Measurements from ENCODE around the gene KCTD20. TPM values are rescaled to one million over a fixed set of nuclear protein-coding genes. Genes with fewer than 3 reads are reported as not detected.

The KCTD20 gene
- total and polyA plus RNA-seq, 2 experiments from 2014 or later: 7.4 to 25.0 TPM

DNA sequence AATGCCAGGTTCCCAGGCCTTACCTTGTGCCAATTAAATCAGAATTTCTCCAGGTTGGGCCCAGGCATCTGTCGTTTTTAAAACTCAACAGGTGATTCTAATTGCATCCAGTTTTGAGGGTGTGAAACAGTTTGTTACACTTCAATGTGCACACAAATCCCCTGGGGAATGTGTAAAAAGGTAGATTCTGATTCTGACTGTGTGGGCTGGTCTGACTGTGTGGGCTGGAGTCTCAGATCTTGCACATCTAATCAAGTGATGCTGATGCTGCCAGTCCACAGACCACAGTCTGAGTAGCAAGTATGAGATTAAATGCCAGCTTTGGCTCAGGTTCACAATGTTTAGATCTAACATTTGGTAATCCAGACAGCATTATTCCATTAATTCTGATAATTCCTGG lies 42.8 kb upstream of the KCTD20 start (continued):
- TF ChIP-seq ZNF114 (CRISPR knock-in tag; IDR thresholded peaks at IDR 0.05) (no peak), JUNB (IDR thresholded peaks at IDR 0.05; ENCODE audit: unreplicated experiment) (no peak), EZH2phosphoT487 (IDR thresholded peaks at IDR 0.05; ENCODE audit: unreplicated experiment) (no peak), CREB1 (CRISPR knock-in tag; IDR thresholded peaks at IDR 0.05; ENCODE audit: low read depth) (no peak), STAT1 (IDR thresholded peaks at IDR 0.05; ENCODE audit: unreplicated experiment) (no peak)
- TF ChIP-seq, protein P1, sequence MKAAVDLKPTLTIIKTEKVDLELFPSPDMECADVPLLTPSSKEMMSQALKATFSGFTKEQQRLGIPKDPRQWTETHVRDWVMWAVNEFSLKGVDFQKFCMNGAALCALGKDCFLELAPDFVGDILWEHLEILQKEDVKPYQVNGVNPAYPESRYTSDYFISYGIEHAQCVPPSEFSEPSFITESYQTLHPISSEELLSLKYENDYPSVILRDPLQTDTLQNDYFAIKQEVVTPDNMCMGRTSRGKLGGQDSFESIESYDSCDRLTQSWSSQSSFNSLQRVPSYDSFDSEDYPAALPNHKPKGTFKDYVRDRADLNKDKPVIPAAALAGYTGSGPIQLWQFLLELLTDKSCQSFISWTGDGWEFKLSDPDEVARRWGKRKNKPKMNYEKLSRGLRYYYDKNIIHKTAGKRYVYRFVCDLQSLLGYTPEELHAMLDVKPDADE (IDR thresholded peaks at IDR 0.05): no peak
- TF ChIP-seq, protein P2, sequence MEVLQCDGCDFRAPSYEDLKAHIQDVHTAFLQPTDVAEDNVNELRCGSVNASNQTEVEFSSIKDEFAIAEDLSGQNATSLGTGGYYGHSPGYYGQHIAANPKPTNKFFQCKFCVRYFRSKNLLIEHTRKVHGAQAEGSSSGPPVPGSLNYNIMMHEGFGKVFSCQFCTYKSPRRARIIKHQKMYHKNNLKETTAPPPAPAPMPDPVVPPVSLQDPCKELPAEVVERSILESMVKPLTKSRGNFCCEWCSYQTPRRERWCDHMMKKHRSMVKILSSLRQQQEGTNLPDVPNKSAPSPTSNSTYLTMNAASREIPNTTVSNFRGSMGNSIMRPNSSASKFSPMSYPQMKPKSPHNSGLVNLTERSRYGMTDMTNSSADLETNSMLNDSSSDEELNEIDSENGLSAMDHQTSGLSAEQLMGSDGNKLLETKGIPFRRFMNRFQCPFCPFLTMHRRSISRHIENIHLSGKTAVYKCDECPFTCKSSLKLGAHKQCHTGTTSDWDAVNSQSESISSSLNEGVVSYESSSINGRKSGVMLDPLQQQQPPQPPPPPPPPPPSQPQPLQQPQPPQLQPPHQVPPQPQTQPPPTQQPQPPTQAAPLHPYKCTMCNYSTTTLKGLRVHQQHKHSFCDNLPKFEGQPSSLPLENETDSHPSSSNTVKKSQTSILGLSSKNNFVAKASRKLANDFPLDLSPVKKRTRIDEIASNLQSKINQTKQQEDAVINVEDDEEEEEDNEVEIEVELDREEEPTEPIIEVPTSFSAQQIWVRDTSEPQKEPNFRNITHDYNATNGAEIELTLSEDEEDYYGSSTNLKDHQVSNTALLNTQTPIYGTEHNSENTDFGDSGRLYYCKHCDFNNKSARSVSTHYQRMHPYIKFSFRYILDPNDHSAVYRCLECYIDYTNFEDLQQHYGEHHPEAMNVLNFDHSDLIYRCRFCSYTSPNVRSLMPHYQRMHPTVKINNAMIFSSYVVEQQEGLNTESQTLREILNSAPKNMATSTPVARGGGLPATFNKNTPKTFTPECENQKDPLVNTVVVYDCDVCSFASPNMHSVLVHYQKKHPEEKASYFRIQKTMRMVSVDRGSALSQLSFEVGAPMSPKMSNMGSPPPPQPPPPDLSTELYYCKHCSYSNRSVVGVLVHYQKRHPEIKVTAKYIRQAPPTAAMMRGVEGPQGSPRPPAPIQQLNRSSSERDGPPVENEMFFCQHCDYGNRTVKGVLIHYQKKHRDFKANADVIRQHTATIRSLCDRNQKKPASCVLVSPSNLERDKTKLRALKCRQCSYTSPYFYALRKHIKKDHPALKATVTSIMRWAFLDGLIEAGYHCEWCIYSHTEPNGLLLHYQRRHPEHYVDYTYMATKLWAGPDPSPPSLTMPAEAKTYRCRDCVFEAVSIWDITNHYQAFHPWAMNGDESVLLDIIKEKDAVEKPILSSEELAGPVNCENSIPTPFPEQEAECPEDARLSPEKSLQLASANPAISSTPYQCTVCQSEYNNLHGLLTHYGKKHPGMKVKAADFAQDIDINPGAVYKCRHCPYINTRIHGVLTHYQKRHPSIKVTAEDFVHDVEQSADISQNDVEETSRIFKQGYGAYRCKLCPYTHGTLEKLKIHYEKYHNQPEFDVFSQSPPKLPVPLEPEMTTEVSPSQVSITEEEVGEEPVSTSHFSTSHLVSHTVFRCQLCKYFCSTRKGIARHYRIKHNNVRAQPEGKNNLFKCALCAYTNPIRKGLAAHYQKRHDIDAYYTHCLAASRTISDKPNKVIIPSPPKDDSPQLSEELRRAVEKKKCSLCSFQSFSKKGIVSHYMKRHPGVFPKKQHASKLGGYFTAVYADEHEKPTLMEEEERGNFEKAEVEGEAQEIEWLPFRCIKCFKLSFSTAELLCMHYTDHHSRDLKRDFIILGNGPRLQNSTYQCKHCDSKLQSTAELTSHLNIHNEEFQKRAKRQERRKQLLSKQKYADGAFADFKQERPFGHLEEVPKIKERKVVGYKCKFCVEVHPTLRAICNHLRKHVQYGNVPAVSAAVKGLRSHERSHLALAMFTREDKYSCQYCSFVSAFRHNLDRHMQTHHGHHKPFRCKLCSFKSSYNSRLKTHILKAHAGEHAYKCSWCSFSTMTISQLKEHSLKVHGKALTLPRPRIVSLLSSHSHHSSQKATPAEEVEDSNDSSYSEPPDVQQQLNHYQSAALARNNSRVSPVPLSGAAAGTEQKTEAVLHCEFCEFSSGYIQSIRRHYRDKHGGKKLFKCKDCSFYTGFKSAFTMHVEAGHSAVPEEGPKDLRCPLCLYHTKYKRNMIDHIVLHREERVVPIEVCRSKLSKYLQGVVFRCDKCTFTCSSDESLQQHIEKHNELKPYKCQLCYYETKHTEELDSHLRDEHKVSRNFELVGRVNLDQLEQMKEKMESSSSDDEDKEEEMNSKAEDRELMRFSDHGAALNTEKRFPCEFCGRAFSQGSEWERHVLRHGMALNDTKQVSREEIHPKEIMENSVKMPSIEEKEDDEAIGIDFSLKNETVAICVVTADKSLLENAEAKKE (CRISPR knock-in tag; IDR thresholded peaks at IDR 0.05): no peak

DNA sequence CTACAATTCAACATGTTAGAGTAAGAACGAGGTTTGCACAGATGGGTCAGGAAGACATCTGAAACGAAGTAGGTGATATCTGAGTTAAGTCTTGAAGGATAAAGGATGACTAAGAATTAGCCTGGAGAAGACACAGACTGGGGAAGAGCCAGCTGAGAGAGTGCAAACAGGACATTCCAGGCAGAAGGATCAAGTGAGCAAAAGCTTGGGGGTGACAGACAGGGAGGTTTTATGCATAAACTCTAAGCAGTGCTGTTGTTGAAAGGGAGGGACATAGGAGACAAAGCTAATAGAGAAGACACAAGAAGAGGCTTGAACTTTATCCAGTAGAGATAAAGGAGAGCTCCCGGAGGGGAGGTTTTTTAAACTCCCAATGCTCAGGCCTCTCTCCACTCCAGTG lies 40.3 kb upstream of the KCTD20 start:
- Histone ChIP-seq H3K4me3 (no peak overlapping the region), H3K9me2 (ENCODE audit: insufficient read depth) (no peaks in the 10 kb centered on the region), H3K27me3 (ENCODE audit: insufficient read depth) (no peaks in the 10 kb centered on the region), H3K36me3 (ENCODE audit: insufficient read depth) (no peaks in the 10 kb centered on the region), H3K4me2 (no peak overlapping the region), H3K4me1 (ENCODE audit: insufficient read depth) (no peaks in the 10 kb centered on the region), H4K20me1 (replicated peaks; ENCODE audit: insufficient read depth) (no peaks in the 10 kb centered on the region), H3K27ac (ENCODE audit: low read depth) (no peak overlapping the region), H3F3A (replicated peaks; ENCODE audit: low read depth) (no peaks in the 10 kb centered on the region), H2AFZ (no peak overlapping the region), H3K79me2 (replicated peaks; ENCODE audit: insufficient read depth) (no peaks in the 10 kb centered on the region)
- no peaks in the 10 kb centered on the region for H3K9me3 Mint-ChIP-seq
- no peak overlapping the region for H3K4me3 Mint-ChIP-seq
- DNase-seq (ENCODE audit: low spot score) (no peak), ATAC-seq (no peak)
- TF ChIP-seq, protein P3, sequence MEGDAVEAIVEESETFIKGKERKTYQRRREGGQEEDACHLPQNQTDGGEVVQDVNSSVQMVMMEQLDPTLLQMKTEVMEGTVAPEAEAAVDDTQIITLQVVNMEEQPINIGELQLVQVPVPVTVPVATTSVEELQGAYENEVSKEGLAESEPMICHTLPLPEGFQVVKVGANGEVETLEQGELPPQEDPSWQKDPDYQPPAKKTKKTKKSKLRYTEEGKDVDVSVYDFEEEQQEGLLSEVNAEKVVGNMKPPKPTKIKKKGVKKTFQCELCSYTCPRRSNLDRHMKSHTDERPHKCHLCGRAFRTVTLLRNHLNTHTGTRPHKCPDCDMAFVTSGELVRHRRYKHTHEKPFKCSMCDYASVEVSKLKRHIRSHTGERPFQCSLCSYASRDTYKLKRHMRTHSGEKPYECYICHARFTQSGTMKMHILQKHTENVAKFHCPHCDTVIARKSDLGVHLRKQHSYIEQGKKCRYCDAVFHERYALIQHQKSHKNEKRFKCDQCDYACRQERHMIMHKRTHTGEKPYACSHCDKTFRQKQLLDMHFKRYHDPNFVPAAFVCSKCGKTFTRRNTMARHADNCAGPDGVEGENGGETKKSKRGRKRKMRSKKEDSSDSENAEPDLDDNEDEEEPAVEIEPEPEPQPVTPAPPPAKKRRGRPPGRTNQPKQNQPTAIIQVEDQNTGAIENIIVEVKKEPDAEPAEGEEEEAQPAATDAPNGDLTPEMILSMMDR (conservative IDR thresholded peaks at IDR 0.05; ENCODE audit: low read depth in 2 of 2): no peak
- TF ChIP-seq EZH2phosphoT487 (IDR thresholded peaks at IDR 0.05; ENCODE audit: unreplicated experiment) (no peak), ZNF331 (CRISPR knock-in tag; IDR thresholded peaks at IDR 0.05; ENCODE audit: low read depth) (no peak)
- TF ChIP-seq, protein P1 (IDR thresholded peaks at IDR 0.05): no peak
- H3K4me1 Mint-ChIP-seq: no peaks in the 10 kb centered on the region
- H3K36me3 Mint-ChIP-seq (ENCODE audit: low read depth): no peaks in the 10 kb centered on the region
- peaks cover 1% of the 10 kb centered on the region for H3K27me3 Mint-ChIP-seq (ENCODE audit: insufficient read depth, low read depth, poor library complexity)
- H3K27ac Mint-ChIP-seq: no peak overlapping the region
